NOMO-1 treated with dmso at 0.1 percent for 144 hours (cell line): ENCODE results near the gene SRR.

Experiments used
- DNase-seq: peaks from one replicate; lab custom pipeline; 2025; ENCODE audit not compliant: unreplicated experiment; lab: John Stamatoyannopoulos, UW

SRR gene

GRCh38 chr17:2369551-2370210 lies 65.9 kb downstream of the SRR start:
- no peak for DNase-seq

- DNase-seq: no peak
These were observed 66.5 kb downstream of the SRR start for GRCh38 chr17:2370211-2370589.

- DNase-seq: no peak
These were observed 67.7 kb downstream of the SRR start for GRCh38 chr17:2371183-2372130.

- DNase-seq: no peak
These were observed 68.4 kb downstream of the SRR start for GRCh38 chr17:2372180-2372579.

GRCh38 chr17:2372681-2373080 lies 68.9 kb downstream of the SRR start:
- DNase-seq: no peak

- no peak for DNase-seq
These were observed 69.4 kb downstream of the SRR start for GRCh38 chr17:2373179-2373578.
